DND-41 (cell line): ENCODE data around the gene CENPP.

Source experiments
- ATAC-seq: fragments of 200-7000 bp; cut with Tn5 transposase; 3 replicates; pipeline ENCODE4 v1.9.1; 2021; ENCODE audit warnings: low read depth; ENCODE audit not compliant: insufficient read depth
- DNase-seq: peaks from one replicate; pipeline ENCODE4 v3.0.0-alpha.2; 2020
- H2AFZ ChIP-seq: 2 replicates; pipeline ENCODE4 v1.6.0; 2012; ENCODE audit warnings: low read depth, low read length
- H3K27ac ChIP-seq: 2 replicates; pipeline ENCODE4 v1.5.1; 2012; ENCODE audit warnings: low read length, inconsistent platforms
- H3K27me3 ChIP-seq: fragments of 200-600 bp; sonication (generic); 2 replicates; pipeline ENCODE4 v1.6.0; 2012; ENCODE audit warnings: low read length, mild to moderate bottlenecking, inconsistent platforms; ENCODE audit not compliant: insufficient read depth, poor library complexity
- H3K36me3 ChIP-seq: 2 replicates; pipeline ENCODE4 v1.5.1; 2012; ENCODE audit warnings: low read length, inconsistent platforms; ENCODE audit not compliant: insufficient read depth
- H3K4me1 ChIP-seq: 2 replicates; pipeline ENCODE4 v1.5.1; 2012; ENCODE audit warnings: mild to moderate bottlenecking, low read length; ENCODE audit not compliant: insufficient read depth
- H3K4me2 ChIP-seq: 2 replicates; pipeline ENCODE4 v1.6.0; 2012; ENCODE audit warnings: mild to moderate bottlenecking, moderate library complexity, low read length, inconsistent platforms; ENCODE audit not compliant: insufficient read depth
- H3K4me3 ChIP-seq, 2 experiments: fragments of 200-600 bp in 1 of 2; shearing (Covaris generic) in 1 of 2; 2 replicates each; pipeline ENCODE4 v1.5.1; 2012 to 2016; ENCODE audit warnings: inconsistent platforms in 2 of 2, low read length in 2 of 2, mild to moderate bottlenecking in 2 of 2, low read depth in 1 of 2, moderate library complexity in 1 of 2
- H3K79me2 ChIP-seq: 2 replicates; pipeline ENCODE4 v1.6.0; 2012; ENCODE audit warnings: low read length, inconsistent platforms; ENCODE audit not compliant: insufficient read depth
- H3K9ac ChIP-seq: 2 replicates; pipeline ENCODE4 v1.6.0; 2012; ENCODE audit warnings: low read depth, mild to moderate bottlenecking, inconsistent platforms, low read length, moderate library complexity
- H3K9me3 ChIP-seq: 2 replicates; pipeline ENCODE4 v1.5.1; 2012; ENCODE audit warnings: low read length, moderate library complexity, mild to moderate bottlenecking, inconsistent platforms; ENCODE audit not compliant: insufficient read depth, severe bottlenecking
- H4K20me1 ChIP-seq: 2 replicates; pipeline ENCODE4 v1.6.0; 2012; ENCODE audit warnings: low read length; ENCODE audit not compliant: insufficient read depth
- CTCF ChIP-seq: IDR thresholded peaks from 2 replicates; pipeline ENCODE4 v1.5.1; 2012; ENCODE audit warnings: borderline replicate concordance, low read length, moderate library complexity, mild to moderate bottlenecking; ENCODE audit not compliant: poor library complexity, severe bottlenecking; ENCODE audit errors: extremely low read depth
- EZH2 ChIP-seq: IDR thresholded peaks from 3 replicates; pipeline ENCODE4 v1.6.1; 2012; ENCODE audit warnings: borderline replicate concordance, low read depth, mild to moderate bottlenecking, moderate library complexity, low read length, inconsistent platforms; ENCODE audit not compliant: severe bottlenecking

The CENPP gene

GRCh38 chr9:92517046-92517445 lies 191.3 kb downstream of the CENPP start:
- Histone ChIP-seq H3K36me3 (no peaks in the 10 kb centered on the region), H2AFZ (no peak overlapping the region), H3K9ac (no peak overlapping the region), H3K4me3 (no peak overlapping the region), H3K9me3 (no peaks in the 10 kb centered on the region), H3K27ac (no peak overlapping the region), H3K4me2 (no peak overlapping the region), H4K20me1 (no peaks in the 10 kb centered on the region), H3K4me1 (no peaks in the 10 kb centered on the region), H3K27me3 (no peaks in the 10 kb centered on the region), H3K79me2 (no peaks in the 10 kb centered on the region)
- no peak for TF ChIP-seq EZH2
- no peak for TF ChIP-seq CTCF
- DNase-seq: no peak
- ATAC-seq: no peak

- Histone ChIP-seq H2AFZ (no peak overlapping the region), H3K4me1 (no peaks in the 10 kb centered on the region), H3K79me2 (no peaks in the 10 kb centered on the region), H3K27me3 (no peaks in the 10 kb centered on the region), H4K20me1 (no peaks in the 10 kb centered on the region), H3K4me2 (no peak overlapping the region), H3K27ac (no peak overlapping the region), H3K4me3 (no peak overlapping the region), H3K9me3 (no peaks in the 10 kb centered on the region), H3K36me3 (no peaks in the 10 kb centered on the region), H3K9ac (no peak overlapping the region)
- ATAC-seq (no peak), DNase-seq (no peak)
- TF ChIP-seq EZH2 (no peak), CTCF (no peak)
Observed at GRCh38 chr9:92518199-92518598, 192.4 kb downstream of the CENPP start.

- H2AFZ ChIP-seq: no peak overlapping the region
Observed at GRCh38 chr9:92520837-92521236, 195.1 kb downstream of the CENPP start.

More at GRCh38 chr9:92520837-92521236, 195.1 kb downstream of the CENPP start:
- Histone ChIP-seq H3K4me1 (no peaks in the 10 kb centered on the region), H3K27ac (no peak overlapping the region), H4K20me1 (no peaks in the 10 kb centered on the region), H3K36me3 (no peaks in the 10 kb centered on the region), H3K9ac (no peak overlapping the region), H3K4me3 (no peak overlapping the region), H3K4me2 (no peak overlapping the region), H3K79me2 (no peaks in the 10 kb centered on the region), H3K9me3 (no peaks in the 10 kb centered on the region), H3K27me3 (no peaks in the 10 kb centered on the region)
- DNase-seq (no peak), ATAC-seq (no peak)
- TF ChIP-seq CTCF: no peak
- TF ChIP-seq EZH2: no peak
